CD14-positive monocyte (primary cell): ENCODE results near the gene MAGEC3. TPM values are rescaled to one million over a fixed set of nuclear protein-coding genes. Genes with fewer than 3 reads are reported as not detected.

Experiments used
- DNase-seq, 3 donors: peaks; one replicate each; pipeline ENCODE4 v3.0.0-alpha.2; 2011 to 2022
- H2AFZ ChIP-seq: 2 replicates; pipeline ENCODE4 v1.6.0; 2012; ENCODE audit warnings: mild to moderate bottlenecking, low read depth, low read length, inconsistent platforms; ENCODE audit not compliant: insufficient read depth, poor library complexity, severe bottlenecking
- H3K27ac ChIP-seq, 2 donors: 1 replicate in 1 of 2; 2 replicates in 1 of 2; pipeline ENCODE4 v1.5.1; 2012 to 2013; ENCODE audit warnings: low read length in 2 of 2, control low read depth in 1 of 2, inconsistent platforms in 1 of 2, low read depth in 1 of 2, mild to moderate bottlenecking in 1 of 2
- H3K27me3 ChIP-seq, 2 donors: one replicate each; pipeline versions ENCODE4 v1.6.0 to v1.6.1; 2011 to 2013; ENCODE audit warnings: low read length in 2 of 2; ENCODE audit not compliant: control insufficient read depth in 2 of 2, insufficient read depth in 2 of 2
- H3K36me3 ChIP-seq, 2 donors: replicated peaks in 1 of 2; 1 replicate in 1 of 2; 2 replicates in 1 of 2; pipeline versions ENCODE4 v1.5.1 to v1.6.1; 2012 to 2013; ENCODE audit warnings: low read length in 2 of 2, control low read depth in 1 of 2, inconsistent platforms in 1 of 2, mild to moderate bottlenecking in 1 of 2; ENCODE audit not compliant: insufficient read depth in 2 of 2, control insufficient read depth in 1 of 2
- H3K4me1 ChIP-seq, 2 donors: 1 replicate in 1 of 2; 2 replicates in 1 of 2; pipeline versions ENCODE4 v1.5.1 to v1.6.1; 2012 to 2013; ENCODE audit warnings: low read length in 2 of 2, control low read depth in 1 of 2, inconsistent platforms in 1 of 2, mild to moderate bottlenecking in 1 of 2, moderate library complexity in 1 of 2; ENCODE audit not compliant: insufficient read depth in 2 of 2, control insufficient read depth in 1 of 2
- H3K4me2 ChIP-seq: replicated peaks from 2 replicates; pipeline ENCODE3; 2012; ENCODE audit warnings: low read length, moderate library complexity, mild to moderate bottlenecking; ENCODE audit not compliant: poor library complexity, severe bottlenecking; ENCODE audit errors: extremely low read depth
- H3K4me3 ChIP-seq, 3 experiments: fragments of 200-600 bp in 1 of 3; sonication (generic) in 1 of 3; replicated peaks in 1 of 3; 1 replicate in 2 of 3; 2 replicates in 1 of 3; pipeline ENCODE4 v1.5.1; 2011 to 2013; ENCODE audit warnings: low read length in 3 of 3, mild to moderate bottlenecking in 3 of 3, control low read depth in 2 of 3, low read depth in 2 of 3, inconsistent platforms in 1 of 3, moderate library complexity in 1 of 3
- H3K79me2 ChIP-seq: 2 replicates; pipeline ENCODE4 v1.6.0; 2012; ENCODE audit warnings: mild to moderate bottlenecking, control low read depth, inconsistent platforms, low read length, moderate library complexity; ENCODE audit not compliant: insufficient read depth
- H3K9ac ChIP-seq: 2 replicates; pipeline ENCODE4 v1.6.0; 2017; ENCODE audit warnings: low read length, mild to moderate bottlenecking; ENCODE audit not compliant: insufficient read depth, poor library complexity, severe bottlenecking
- H3K9me3 ChIP-seq, 2 donors: replicated peaks in 1 of 2; 1 replicate in 1 of 2; 2 replicates in 1 of 2; pipeline versions ENCODE4 v1.5.1 to v1.6.1; 2012 to 2013; ENCODE audit warnings: low read length in 2 of 2, control low read depth in 1 of 2; ENCODE audit not compliant: control insufficient read depth in 1 of 2, insufficient read depth in 1 of 2
- H4K20me1 ChIP-seq: 2 replicates; pipeline ENCODE4 v1.6.0; 2012; ENCODE audit warnings: mild to moderate bottlenecking, low read length, control low read depth, moderate library complexity; ENCODE audit not compliant: insufficient read depth
- H3K27ac Mint-ChIP-seq, 7 donors: one replicate each; pipeline ENCODE4 v1.8.0; 2020; ENCODE audit warnings: mild to moderate bottlenecking in 7 of 7, mixed read lengths in 7 of 7, moderate library complexity in 6 of 7, inconsistent platforms in 2 of 7
- H3K27me3 Mint-ChIP-seq, 3 donors: one replicate each; pipeline ENCODE4 v1.8.0; 2021 to 2022; ENCODE audit warnings: low read depth in 3 of 3, mild to moderate bottlenecking in 3 of 3, mixed read lengths in 3 of 3, moderate library complexity in 3 of 3, inconsistent platforms in 1 of 3
- H3K36me3 Mint-ChIP-seq, 2 donors: one replicate each; pipeline ENCODE4 v1.8.0; 2020; ENCODE audit warnings: mixed read lengths in 2 of 2, inconsistent platforms in 1 of 2, mild to moderate bottlenecking in 1 of 2
- H3K4me1 Mint-ChIP-seq: one replicate; pipeline ENCODE4 v1.8.0; 2020; ENCODE audit warnings: mild to moderate bottlenecking, mixed read lengths
- H3K4me3 Mint-ChIP-seq, 2 donors: one replicate each; pipeline ENCODE4 v1.8.0; 2020; ENCODE audit warnings: mild to moderate bottlenecking in 2 of 2, mixed read lengths in 2 of 2, moderate library complexity in 1 of 2
- H3K9me3 Mint-ChIP-seq, 7 donors: one replicate each; pipeline ENCODE4 v1.8.0; 2020 to 2022; ENCODE audit warnings: mixed read lengths in 7 of 7, mild to moderate bottlenecking in 6 of 7, moderate library complexity in 6 of 7, inconsistent platforms in 2 of 7
- CTCF ChIP-seq: fragments of 200-600 bp; IDR thresholded peaks from one replicate; pipeline ENCODE4 v1.8.0; 2022; ENCODE audit warnings: antibody characterized with exemption, mild to moderate bottlenecking
- WGBS: methylation state at CpG from one replicate; pipeline ENCODE4 v1.1.5; 2013; ENCODE audit warnings: missing lambda C conversion rate; ENCODE audit not compliant: insufficient coverage; 5-methylcytosine and 5-hydroxymethylcytosine counted together
- intact Hi-C, 2 donors: fragments of 100-400 bp; cut with micrococcal nuclease; formaldehyde crosslinking; loops; one replicate each; pipeline versions ENCODE4 v1.15.0 to v1.15.1; 2023
- polyA minus RNA-seq: library from RNA; depleted of rRNA, polyadenylated mRNA; stranded (reverse); fragments of >200 nt; gene quantifications from 2 replicates; pipeline ENCODE4 v1.2.3, GENCODE V29; 2012
- polyA plus RNA-seq, 3 donors: library from polyadenylated mRNA; depleted of rRNA in 1 of 3; unstranded in 2 of 3; stranded (reverse) in 1 of 3; fragments of 300-500 nt in 2 of 3; fragments of >200 nt in 1 of 3; fragmentation: Illumina TruSeq in 2 of 3; gene quantifications; 1 replicate in 2 of 3; 2 replicates in 1 of 3; pipeline ENCODE4 v1.2.3, GENCODE V29; 2012 to 2021
- total RNA-seq, 12 experiments: library from RNA in 1 of 12; stranded (reverse) in 1 of 12; fragments of 120-200 nt in 1 of 12; gene quantifications; one replicate each; pipeline ENCODE4 v1.2.4 and lab custom pipeline; 2013 to 2026; ENCODE audit warnings: mixed read lengths in 6 of 12, inconsistent platforms in 1 of 12

The MAGEC3 gene
- total RNA-seq (2013): not detected
- polyA plus RNA-seq: not detected
- not detected in 2 replicates for polyA minus RNA-seq
- 0 to 0.03 (median 0) reads per million in 11 experiments for total RNA-seq (lab: John Stamatoyannopoulos, UW)

GRCh38 chrX:141838016-141838415, at the start of gene MAGEC3:
Gene MAGEC3, plus strand, starts transcription at chrX:141838316. Its CDS starts 0 bp downstream, at chrX:141838316.
- WGBS: no CpG with 5 or more reads among the region's 2 CpGs
- Mint-ChIP-seq H3K4me3 (no peak within 1 kb of the TSS), H3K4me1 (no peaks in the 10 kb centered on the region), H3K27ac (no peak within 1 kb of the TSS), H3K9me3 (peaks cover 0 to 18% (median 4%) of the 10 kb centered on the region in 7 donors), H3K27me3 (no peaks in the 10 kb centered on the region), H3K36me3 (no peaks in the 10 kb centered on the region)
- Histone ChIP-seq H2AFZ (no peak within 1 kb of the TSS), H3K27ac (no peak within 1 kb of the TSS), H3K4me2 (no peak within 1 kb of the TSS), H3K36me3 (no peaks in the 10 kb centered on the region), H3K27me3 (no peaks in the 10 kb centered on the region), H3K79me2 (no peaks in the 10 kb centered on the region), H3K4me1 (no peaks in the 10 kb centered on the region), H3K9me3 (peaks cover 0 to 16% of the 10 kb centered on the region in 2 donors), H3K9ac (no peak within 1 kb of the TSS), H3K4me3 (no peak within 1 kb of the TSS), H4K20me1 (no peaks in the 10 kb centered on the region)
- intact Hi-C loops: no loop called here
- no peak for DNase-seq
- no peak for TF ChIP-seq CTCF

DNA sequence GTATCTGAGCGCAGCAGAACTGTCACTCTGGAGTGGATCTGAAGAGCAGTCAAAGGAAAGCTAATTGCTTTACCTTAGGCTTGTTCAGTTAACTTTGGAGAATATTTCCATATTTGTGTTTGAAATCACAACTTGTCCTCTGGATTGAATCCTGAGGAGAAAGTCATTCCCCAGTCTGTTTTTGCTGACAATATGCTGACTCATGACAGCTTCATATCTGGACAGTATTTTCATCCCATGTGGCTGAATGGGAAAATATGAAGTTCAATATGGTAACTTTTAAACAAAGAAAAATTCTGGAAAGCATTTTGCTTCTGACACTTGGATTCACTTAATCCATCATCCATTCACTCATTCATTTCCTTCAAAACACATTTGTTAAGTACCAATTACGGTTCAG, 46.3 kb upstream of the MAGEC3 start:
- H3K9me3 ChIP-seq: peaks cover 0 to 4% of the 10 kb centered on the region in 2 donors
- WGBS: no CpG with 5 or more reads among the region's 2 CpGs
- no peaks in the 10 kb centered on the region for H3K4me1 ChIP-seq
- no peak overlapping the region for H3K9ac ChIP-seq
- no peak overlapping the region for H2AFZ ChIP-seq
- TF ChIP-seq CTCF: no peak
- H3K27ac ChIP-seq: no peak overlapping the region
- H4K20me1 ChIP-seq: no peaks in the 10 kb centered on the region
- Mint-ChIP-seq H3K4me3 (no peak overlapping the region), H3K4me1 (no peaks in the 10 kb centered on the region), H3K27ac (no peak overlapping the region), H3K9me3 (no peaks in the 10 kb centered on the region), H3K36me3 (no peaks in the 10 kb centered on the region), H3K27me3 (peaks cover 0 to 2% (median 0%) of the 10 kb centered on the region in 3 donors)
- H3K4me2 ChIP-seq: no peak overlapping the region
- H3K36me3 ChIP-seq: no peaks in the 10 kb centered on the region
- no peaks in the 10 kb centered on the region for H3K27me3 ChIP-seq
- no peak overlapping the region for H3K4me3 ChIP-seq
- no peak for DNase-seq
- no peaks in the 10 kb centered on the region for H3K79me2 ChIP-seq
- intact Hi-C loops: no loop called here
